Ascending aorta (tissue), 2 donors: ENCODE data around the gene GTPBP6. TPM values are rescaled to one million over a fixed set of nuclear protein-coding genes. Genes with fewer than 3 reads are reported as not detected.
"Not testable (repeated sequence)": the region's sequence is repeated elsewhere in the genome, so short reads cannot be mapped to it uniquely, and the experiment has no call there.

Source experiments
- DNase-seq, 2 donors: peaks; one replicate each; pipeline ENCODE4 v3.0.0-alpha.2; 2019; ENCODE audit warnings: low spot score in 2 of 2
- H3K27ac ChIP-seq, 2 donors: fragments of 200-600 bp; sonication (generic); one replicate each; pipeline ENCODE4 v1.5.1; 2016 to 2017; ENCODE audit warnings: mild to moderate bottlenecking in 1 of 2
- H3K27me3 ChIP-seq: fragments of 200-600 bp; sonication (generic); one replicate; pipeline ENCODE4 v1.5.1; 2017
- H3K36me3 ChIP-seq, 2 donors: fragments of 200-600 bp; sonication (generic); one replicate each; pipeline ENCODE4 v1.5.1; 2016
- H3K4me1 ChIP-seq, 2 donors: fragments of 200-600 bp; sonication (generic); one replicate each; pipeline ENCODE4 v1.5.1; 2016 to 2017; ENCODE audit warnings: mild to moderate bottlenecking in 1 of 2
- H3K4me3 ChIP-seq, 2 donors: fragments of 200-600 bp; sonication (generic); one replicate each; pipeline ENCODE4 v1.5.1; 2016 to 2017; ENCODE audit warnings: mild to moderate bottlenecking in 1 of 2
- H3K9me3 ChIP-seq, 2 donors: fragments of 200-600 bp; sonication (generic); one replicate each; pipeline ENCODE4 v1.5.1; 2016
- intact Hi-C: fragments of 100-400 bp; cut with DNase I; formaldehyde crosslinking; loops from one replicate; pipeline ENCODE4 v1.15.1; 2023
- total RNA-seq: library from RNA; depleted of rRNA; stranded (reverse); fragments of >200 nt; gene quantifications from one replicate; pipeline ENCODE4 v1.1.0, GENCODE V29; 2016
- TF ChIP-seq, protein P1 (sequence below), 3 experiments: fragments of 200-600 bp in 2 of 3; fragments of 450-650 bp in 1 of 3; sonication (generic) in 2 of 3; IDR thresholded peaks; one replicate each; pipeline ENCODE4 v1.5.1; 2016 to 2019; ENCODE audit warnings: antibody characterized with exemption in 3 of 3, mild to moderate bottlenecking in 1 of 3, moderate library complexity in 1 of 3

The GTPBP6 gene
- total RNA-seq, 1 donor from 2014 or later = 56.2 TPM

DNA sequence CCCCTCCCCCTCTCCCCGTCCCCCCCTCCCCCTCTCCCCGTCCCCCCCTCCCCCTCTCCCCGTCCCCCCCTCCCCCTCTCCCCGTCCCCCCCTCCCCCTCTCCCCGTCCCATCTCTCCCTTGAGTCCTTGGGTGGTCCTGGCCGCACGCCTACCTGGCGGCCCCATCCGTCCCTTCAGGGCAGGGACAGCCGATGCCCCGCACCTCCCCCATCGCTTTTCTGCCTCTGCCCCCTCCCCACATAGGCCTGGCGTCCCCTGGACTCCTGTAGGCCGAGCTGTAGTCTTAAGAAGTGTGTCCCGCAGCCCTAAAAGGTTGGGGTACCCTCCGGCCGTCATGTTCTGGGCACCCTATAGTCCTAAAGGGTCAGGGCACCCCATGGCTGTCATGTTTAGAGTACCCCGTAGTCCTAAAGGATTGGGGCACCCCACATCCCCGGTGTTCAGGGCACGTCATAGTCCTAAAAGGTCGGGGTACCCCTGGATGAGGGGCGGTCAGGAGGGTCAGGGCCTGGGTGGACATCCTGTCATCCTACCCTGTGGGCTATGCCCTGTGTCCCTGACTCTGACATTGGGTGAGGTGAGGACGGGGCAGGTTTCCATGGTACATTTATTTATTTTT, 10.8 kb upstream of the GTPBP6 start:
- H3K36me3 ChIP-seq = peaks cover 0 to 8% of the 10 kb centered on the region in 2 donors
- H3K27ac ChIP-seq = no peak overlapping the region
- peaks cover 8% of the 10 kb centered on the region for H3K27me3 ChIP-seq
- intact Hi-C loops = no loop called here
- H3K9me3 ChIP-seq = no peaks in the 10 kb centered on the region
- no peaks in the 10 kb centered on the region for H3K4me1 ChIP-seq
- H3K4me3 ChIP-seq = no peak overlapping the region
- TF ChIP-seq, protein P1, sequence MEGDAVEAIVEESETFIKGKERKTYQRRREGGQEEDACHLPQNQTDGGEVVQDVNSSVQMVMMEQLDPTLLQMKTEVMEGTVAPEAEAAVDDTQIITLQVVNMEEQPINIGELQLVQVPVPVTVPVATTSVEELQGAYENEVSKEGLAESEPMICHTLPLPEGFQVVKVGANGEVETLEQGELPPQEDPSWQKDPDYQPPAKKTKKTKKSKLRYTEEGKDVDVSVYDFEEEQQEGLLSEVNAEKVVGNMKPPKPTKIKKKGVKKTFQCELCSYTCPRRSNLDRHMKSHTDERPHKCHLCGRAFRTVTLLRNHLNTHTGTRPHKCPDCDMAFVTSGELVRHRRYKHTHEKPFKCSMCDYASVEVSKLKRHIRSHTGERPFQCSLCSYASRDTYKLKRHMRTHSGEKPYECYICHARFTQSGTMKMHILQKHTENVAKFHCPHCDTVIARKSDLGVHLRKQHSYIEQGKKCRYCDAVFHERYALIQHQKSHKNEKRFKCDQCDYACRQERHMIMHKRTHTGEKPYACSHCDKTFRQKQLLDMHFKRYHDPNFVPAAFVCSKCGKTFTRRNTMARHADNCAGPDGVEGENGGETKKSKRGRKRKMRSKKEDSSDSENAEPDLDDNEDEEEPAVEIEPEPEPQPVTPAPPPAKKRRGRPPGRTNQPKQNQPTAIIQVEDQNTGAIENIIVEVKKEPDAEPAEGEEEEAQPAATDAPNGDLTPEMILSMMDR (IDR thresholded peaks at IDR 0.05) = no peak
- no peak for DNase-seq

DNA sequence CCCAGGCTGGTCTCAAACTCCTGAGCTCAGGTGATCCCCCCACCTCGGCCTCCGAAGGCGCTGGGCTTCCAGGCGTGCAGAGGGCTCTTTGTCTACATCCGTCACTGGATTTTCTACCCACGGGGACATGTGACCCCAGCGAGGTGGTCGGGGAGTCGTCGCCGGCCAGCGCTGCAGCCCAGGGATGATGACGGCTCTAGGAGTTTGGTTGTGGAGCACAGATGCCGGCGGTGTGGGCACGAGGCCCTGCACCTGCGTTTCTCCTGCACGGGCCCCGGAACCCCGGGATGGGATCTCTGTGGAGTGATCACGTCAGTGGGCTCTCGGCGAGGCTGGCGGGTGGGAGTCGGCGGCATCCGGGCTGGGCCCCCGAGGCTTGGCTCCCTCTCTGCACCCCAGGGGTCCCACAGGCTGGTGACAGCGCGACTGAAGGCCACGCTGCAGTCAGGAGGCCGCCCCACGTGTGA, 9.1 kb upstream of the GTPBP6 start:
- DNase-seq = no peak
- Histone ChIP-seq H3K27me3 (peaks cover 8% of the 10 kb centered on the region), H3K4me3 (no peak overlapping the region), H3K36me3 (no peaks in the 10 kb centered on the region), H3K4me1 (no peaks in the 10 kb centered on the region), H3K27ac (no peak overlapping the region), H3K9me3 (no peaks in the 10 kb centered on the region)
- intact Hi-C loops = no loop called here
- TF ChIP-seq, protein P1 (IDR thresholded peaks at IDR 0.05) = no peak

DNA sequence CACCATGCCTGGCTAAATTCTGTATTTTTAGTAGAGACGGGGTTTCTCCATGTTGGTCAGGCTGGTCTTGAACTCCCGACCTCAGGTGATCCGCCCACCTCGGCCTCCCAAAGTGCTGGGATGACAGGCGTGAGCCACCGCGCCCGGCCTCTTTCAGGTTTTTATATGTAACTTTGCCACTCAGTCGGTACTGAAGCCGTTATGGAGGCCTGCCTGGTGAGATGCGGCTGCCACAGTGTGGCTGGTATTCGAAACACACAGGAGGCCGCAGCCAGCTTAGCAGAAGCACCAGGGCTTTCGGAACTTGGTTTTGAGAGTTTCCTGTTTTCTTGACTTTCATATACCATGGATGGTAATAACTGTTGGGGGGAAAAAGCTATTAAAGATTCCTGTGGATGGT, 6.1 kb upstream of the GTPBP6 start:
- DNase-seq, intact Hi-C loops, H3K36me3 ChIP-seq: not testable (repeated sequence)

DNA sequence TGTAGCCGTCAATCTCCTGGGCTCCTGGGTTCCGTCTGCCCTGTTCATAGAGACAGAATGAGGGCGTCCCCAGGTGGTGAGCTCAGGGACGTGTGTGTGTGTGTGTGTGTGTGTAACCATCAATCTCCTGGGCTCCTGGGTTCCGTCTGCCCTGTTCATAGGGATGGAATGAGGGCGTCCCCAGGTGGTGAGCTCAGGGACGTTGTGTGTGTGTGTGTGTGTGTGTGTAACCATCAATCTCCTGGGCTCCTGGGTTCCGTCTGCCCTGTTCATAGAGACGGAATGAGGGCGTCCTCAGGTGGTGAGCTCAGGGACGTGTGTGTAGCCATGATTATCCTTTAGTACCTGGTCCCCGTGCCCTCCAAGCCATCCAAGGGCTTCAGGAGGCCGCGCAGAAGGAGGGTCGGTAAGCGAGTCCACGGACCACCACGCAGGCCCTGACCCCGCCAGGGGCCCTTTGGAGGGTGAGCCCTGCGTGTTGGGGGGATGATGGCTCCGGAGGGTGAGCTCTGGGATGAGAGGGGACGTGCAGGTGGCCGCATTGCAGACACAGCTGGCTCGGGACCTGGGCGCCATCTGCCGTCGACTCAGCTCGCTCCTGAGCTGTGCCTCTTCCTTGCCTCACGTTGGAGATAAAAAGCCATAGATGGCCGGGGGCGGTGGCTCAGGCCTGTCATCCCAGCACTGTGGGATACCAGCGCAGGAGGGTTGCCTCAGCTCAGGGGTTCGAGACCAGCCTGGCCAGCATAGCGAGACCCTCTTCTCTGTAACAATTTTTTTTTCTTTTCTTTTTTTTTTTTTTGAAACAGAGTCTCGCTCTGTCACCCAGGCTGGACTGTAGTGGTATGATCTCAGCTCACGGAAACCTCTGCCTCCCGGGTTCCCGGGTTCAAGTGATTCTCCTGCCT, 5.4 kb upstream of the GTPBP6 start:
- H3K9me3 ChIP-seq = no peaks in the 10 kb centered on the region
- H3K36me3 ChIP-seq = no peaks in the 10 kb centered on the region
- TF ChIP-seq, protein P1 (IDR thresholded peaks at IDR 0.05) = no peak
- no peaks in the 10 kb centered on the region for H3K27me3 ChIP-seq
- H3K4me1 ChIP-seq = peaks cover 0 to 16% of the 10 kb centered on the region in 2 donors
- intact Hi-C loops = no loop called here
- DNase-seq = no peak
- H3K4me3 ChIP-seq = no peak overlapping the region
- no peak overlapping the region for H3K27ac ChIP-seq

More for the DNA sequence above, 6.1 kb upstream of the GTPBP6 start:
- not testable (repeated sequence) for H3K27me3 ChIP-seq, H3K9me3 ChIP-seq, H3K4me3 ChIP-seq, H3K27ac ChIP-seq
- H3K4me1 ChIP-seq = peaks cover 0 to 11% of the 10 kb centered on the region in 2 donors

DNA sequence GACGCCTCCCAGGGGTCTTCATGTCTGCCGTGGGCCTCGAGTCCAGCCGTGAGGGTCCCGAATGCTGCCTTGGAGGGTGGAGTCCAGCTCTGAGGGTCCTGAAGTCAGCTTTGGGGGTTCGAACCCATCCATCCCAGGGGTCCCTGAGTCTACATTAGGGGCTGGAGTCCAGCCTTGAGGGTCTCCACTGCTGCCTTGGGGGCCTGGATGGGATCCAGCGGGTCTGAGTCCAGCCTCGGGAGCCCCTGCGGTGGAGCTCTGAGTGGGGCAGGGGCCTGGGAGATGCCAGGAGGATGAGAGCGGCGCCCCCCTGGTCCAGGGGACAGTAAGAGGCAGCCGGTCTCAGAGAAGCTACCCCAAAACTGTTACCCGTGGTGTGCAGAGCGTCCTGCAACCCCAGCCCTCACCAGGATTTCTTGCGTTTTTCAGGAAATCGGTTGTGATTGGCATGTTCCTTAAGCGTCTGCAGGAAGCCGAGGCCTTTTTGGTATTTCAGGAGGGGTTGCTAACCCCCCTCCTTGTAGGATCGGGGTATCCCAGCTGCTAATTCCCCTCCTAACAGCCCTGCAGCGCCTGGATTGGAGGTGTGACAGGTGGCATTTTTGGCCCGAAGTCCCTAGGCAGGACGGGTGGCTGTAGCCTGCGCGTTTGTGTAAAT, 1.7 kb upstream of the GTPBP6 start:
- H3K9me3 ChIP-seq = no peaks in the 10 kb centered on the region
- intact Hi-C loops = no loop called here
- no peak overlapping the region for H3K27ac ChIP-seq
- TF ChIP-seq, protein P1 (IDR thresholded peaks at IDR 0.05) = no peak
- H3K4me1 ChIP-seq = peaks cover 0 to 16% of the 10 kb centered on the region in 2 donors
- H3K36me3 ChIP-seq = peaks cover under 1 to 10% of the 10 kb centered on the region in 2 donors
- DNase-seq = peak; percentile 8 to 67
- no peaks in the 10 kb centered on the region for H3K27me3 ChIP-seq
- peak overlapping the region; percentile 72 to 98 for H3K4me3 ChIP-seq
